ENCODE measurements around the gene NEUROD2.
"Not testable (repeated sequence)": the region's sequence is repeated elsewhere in the genome, so short reads cannot be mapped to it uniquely, and the experiment has no call there.

Gene NEUROD2

GRCh38 chr17:39591958-39592954 lies 15.5 kb downstream of the NEUROD2 start:
- H3K36me3 Mint-ChIP-seq (ENCODE audit: low read depth) = no peaks in the 10 kb centered on the region

GRCh38 chr17:39590180-39590579 lies 17.5 kb downstream of the NEUROD2 start:
- peaks cover 81% of the 10 kb centered on the region for H3K27me3 Mint-ChIP-seq (ENCODE audit: low read depth)
- not testable (repeated sequence) for H3K27ac Mint-ChIP-seq; H3K36me3 Mint-ChIP-seq (ENCODE audit: low read depth); H3K4me1 Mint-ChIP-seq; H3K4me3 Mint-ChIP-seq; H3K9me3 Mint-ChIP-seq

More at GRCh38 chr17:39591958-39592954, 15.5 kb downstream of the NEUROD2 start:
- no peak for TF ChIP-seq CTCF (IDR thresholded peaks at IDR 0.05; ENCODE audit: unreplicated experiment in 3 of 3)
- peaks cover 95% of the 10 kb centered on the region for H3K27me3 Mint-ChIP-seq (ENCODE audit: low read depth)
- H3K4me1 Mint-ChIP-seq = peaks cover 13% of the 10 kb centered on the region
- H3K27ac Mint-ChIP-seq = no peak overlapping the region
- peaks cover 5% of the 10 kb centered on the region for H3K9me3 Mint-ChIP-seq
- no peak overlapping the region for H3K4me3 Mint-ChIP-seq

- TF ChIP-seq CTCF (IDR thresholded peaks at IDR 0.05; ENCODE audit: unreplicated experiment in 3 of 3) = no peak
- Mint-ChIP-seq H3K27ac (no peak overlapping the region), H3K4me3 (no peak overlapping the region), H3K27me3 (ENCODE audit: low read depth) (peaks cover 43% of the 10 kb centered on the region), H3K9me3 (no peaks in the 10 kb centered on the region), H3K4me1 (peaks cover 9% of the 10 kb centered on the region), H3K36me3 (ENCODE audit: low read depth) (peaks cover 3% of the 10 kb centered on the region)
These were observed 25.1 kb downstream of the NEUROD2 start for GRCh38 chr17:39582658-39583057.

GRCh38 chr17:39581759-39582085 lies 26.0 kb downstream of the NEUROD2 start:
- Mint-ChIP-seq H3K27me3 (ENCODE audit: low read depth) (peaks cover 36% of the 10 kb centered on the region), H3K4me1 (peaks cover 9% of the 10 kb centered on the region), H3K36me3 (ENCODE audit: low read depth) (peaks cover 3% of the 10 kb centered on the region), H3K27ac (no peak overlapping the region), H3K4me3 (no peak overlapping the region), H3K9me3 (no peaks in the 10 kb centered on the region)
- TF ChIP-seq CTCF (IDR thresholded peaks at IDR 0.05; ENCODE audit: unreplicated experiment in 3 of 3) = no peak

GRCh38 chr17:39581071-39581758 lies 26.5 kb downstream of the NEUROD2 start:
- Mint-ChIP-seq H3K4me1 (peaks cover 9% of the 10 kb centered on the region), H3K27me3 (ENCODE audit: low read depth) (peaks cover 39% of the 10 kb centered on the region), H3K4me3 (no peak overlapping the region), H3K27ac (no peak overlapping the region), H3K9me3 (no peaks in the 10 kb centered on the region), H3K36me3 (ENCODE audit: low read depth) (peaks cover 3% of the 10 kb centered on the region)
- no peak for TF ChIP-seq CTCF (IDR thresholded peaks at IDR 0.05; ENCODE audit: unreplicated experiment in 3 of 3)

GRCh38 chr17:39580082-39580468 lies 27.6 kb downstream of the NEUROD2 start:
- TF ChIP-seq CTCF (IDR thresholded peaks at IDR 0.05; ENCODE audit: unreplicated experiment in 3 of 3) = no peak
- H3K27me3 Mint-ChIP-seq (ENCODE audit: low read depth) = peaks cover 42% of the 10 kb centered on the region
- H3K9me3 Mint-ChIP-seq = no peaks in the 10 kb centered on the region
- peaks cover 3% of the 10 kb centered on the region for H3K36me3 Mint-ChIP-seq (ENCODE audit: low read depth)
- peaks cover 9% of the 10 kb centered on the region for H3K4me1 Mint-ChIP-seq
- H3K27ac Mint-ChIP-seq = no peak overlapping the region
- no peak overlapping the region for H3K4me3 Mint-ChIP-seq
